ENCODE measurements around the gene ETFA. TPM values are rescaled to one million over a fixed set of nuclear protein-coding genes. Genes with fewer than 3 reads are reported as not detected.

The ETFA gene
- total RNA-seq, 1 experiment from 2014 or later, result 362 TPM

DNA sequence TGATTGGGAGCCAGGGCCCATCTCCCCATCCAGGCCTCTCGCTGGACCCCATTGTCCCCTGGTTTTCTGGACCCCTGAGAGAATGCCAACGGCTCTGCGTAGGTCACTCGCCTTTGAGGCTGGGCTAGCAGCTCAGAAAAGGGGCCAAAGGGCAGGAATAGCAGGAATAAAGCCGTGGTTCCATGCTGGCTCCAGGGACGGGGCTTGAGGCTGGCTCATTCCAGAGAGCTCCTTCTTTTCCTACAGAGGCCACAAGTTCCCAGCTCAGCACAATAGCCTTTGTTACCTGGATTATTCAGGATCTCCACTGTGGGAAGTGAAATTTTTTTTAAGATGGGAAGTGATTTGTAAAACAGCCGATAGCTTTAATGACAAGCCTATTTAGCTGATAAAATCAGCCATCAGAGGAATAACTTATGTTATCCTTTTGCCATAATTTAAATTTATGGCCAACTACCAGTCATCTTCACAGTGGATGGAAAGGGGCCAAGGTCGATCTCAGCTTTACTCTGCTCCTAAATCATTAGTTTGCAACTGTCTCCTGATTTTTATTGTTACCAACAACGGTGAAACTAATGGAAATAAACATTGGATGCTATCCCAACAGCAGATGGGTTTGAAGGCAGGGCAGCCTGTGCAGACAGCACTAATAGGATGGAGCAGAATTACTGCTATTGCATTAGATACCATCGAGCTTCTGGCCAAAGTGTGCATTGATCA is 127.2 kb downstream of the ETFA start:
- Histone ChIP-seq H3K27me3 (no peaks in the 10 kb centered on the region), H3K36me3 (no peaks in the 10 kb centered on the region), H3K9me3 (no peaks in the 10 kb centered on the region; the same call in none of the 2 replicates), H3K4me3 (no peak overlapping the region)
- no peak for DNase-seq

- Histone ChIP-seq H3K4me3 (no peak overlapping the region), H3K27me3 (no peaks in the 10 kb centered on the region), H3K9me3 (no peaks in the 10 kb centered on the region; the same call in none of the 2 replicates), H3K36me3 (no peaks in the 10 kb centered on the region)
- no peak for DNase-seq
Measured at GRCh38 chr15:76181705-76182107, 129.6 kb downstream of the ETFA start.

- H3K9me3 ChIP-seq, result no peaks in the 10 kb centered on the region; the same call in none of the 2 replicates
- no peak for DNase-seq
- H3K4me3 ChIP-seq, result no peak overlapping the region
- H3K27me3 ChIP-seq, result no peaks in the 10 kb centered on the region
- no peaks in the 10 kb centered on the region for H3K36me3 ChIP-seq
Measured at GRCh38 chr15:76180321-76180720, 130.9 kb downstream of the ETFA start.

DNA sequence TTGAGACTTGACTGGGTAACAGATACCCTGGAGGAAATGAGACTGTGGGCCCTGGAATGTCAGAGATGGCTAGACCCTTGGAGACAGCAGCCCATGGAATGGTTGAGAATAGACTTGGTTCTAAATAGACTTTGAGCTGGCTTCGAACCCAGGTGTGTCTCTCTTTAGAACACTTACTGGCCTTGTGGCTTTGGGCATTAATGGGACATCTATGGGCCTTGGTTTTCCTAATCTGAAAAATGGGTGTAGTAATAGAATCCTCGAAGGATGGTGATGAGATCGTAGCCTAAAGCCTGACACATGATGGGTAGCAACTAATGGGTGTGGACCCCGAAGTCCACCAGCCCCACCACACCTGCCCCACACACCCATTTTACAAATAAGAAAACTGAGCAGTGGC is 132.2 kb downstream of the ETFA start:
- Histone ChIP-seq H3K27me3 (no peaks in the 10 kb centered on the region), H3K9me3 (no peaks in the 10 kb centered on the region), H3K4me3 (no peak overlapping the region), H3K36me3 (no peaks in the 10 kb centered on the region)
- DNase-seq, result no peak

DNA sequence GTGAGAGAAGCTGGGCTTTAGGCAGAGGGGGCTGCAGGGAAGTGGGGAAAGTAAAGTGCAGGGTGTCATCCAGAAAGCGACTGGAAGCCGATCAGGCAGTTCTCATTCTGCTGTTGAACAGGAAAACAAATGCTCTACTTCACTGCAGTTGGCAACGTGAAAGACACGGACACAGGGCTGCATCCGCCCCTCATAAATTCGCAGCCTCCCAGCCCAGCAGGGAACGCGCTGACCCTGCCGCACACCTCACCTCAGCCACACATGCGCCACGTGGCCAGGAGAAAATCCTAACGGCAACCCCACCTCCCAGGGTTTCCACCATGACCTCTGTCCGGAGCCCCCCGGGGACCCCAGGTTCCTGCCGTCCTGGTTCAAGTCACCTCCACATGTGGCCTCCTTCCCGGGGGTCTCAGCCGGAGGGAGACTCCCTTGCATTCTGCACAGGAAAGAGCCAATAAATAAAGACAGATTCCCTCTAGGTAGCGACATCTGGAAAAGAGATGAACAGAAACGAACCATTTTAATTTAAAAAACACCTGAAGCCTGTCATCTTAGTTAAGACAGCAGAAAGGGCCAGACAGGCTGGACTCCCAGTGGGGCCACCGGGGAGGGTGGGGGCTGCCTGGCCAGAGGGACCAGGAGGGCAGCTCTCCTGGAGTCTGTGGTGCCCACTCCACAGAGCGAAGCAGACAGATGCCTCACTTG is 132.8 kb downstream of the ETFA start:
- Histone ChIP-seq H3K4me3 (no peak overlapping the region), H3K27me3 (no peaks in the 10 kb centered on the region), H3K36me3 (no peaks in the 10 kb centered on the region), H3K9me3 (no peaks in the 10 kb centered on the region)
- DNase-seq, result no peak

DNA sequence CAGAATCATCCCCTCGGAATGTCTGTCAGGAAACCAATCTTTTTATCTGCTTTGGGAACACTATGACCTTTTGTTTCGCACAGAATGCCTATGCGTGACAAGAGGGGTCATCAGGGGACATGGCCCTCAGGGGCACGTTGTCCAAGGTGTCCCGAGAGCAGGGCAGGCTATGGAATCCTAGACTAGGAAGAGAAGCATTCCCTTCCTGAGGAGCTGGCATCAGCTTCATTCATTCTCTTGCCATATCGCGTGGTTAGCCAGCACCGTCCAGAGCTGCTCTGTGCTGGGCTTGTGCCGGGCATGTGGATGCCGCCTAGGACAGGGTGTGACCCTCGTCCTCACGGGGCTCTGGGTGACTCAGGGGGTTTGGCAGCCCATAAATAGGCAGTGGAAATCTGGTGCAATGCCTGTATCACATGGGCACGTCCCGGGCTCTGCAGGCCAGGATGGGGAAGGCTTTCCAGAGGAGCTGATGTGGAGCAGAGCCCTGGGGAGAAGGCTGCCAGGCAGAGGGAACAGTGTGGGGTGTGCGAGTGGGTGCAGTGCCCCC is 133.7 kb downstream of the ETFA start:
- DNase-seq, result peak; percentile 96
- no peaks in the 10 kb centered on the region for H3K36me3 ChIP-seq
- H3K9me3 ChIP-seq, result no peaks in the 10 kb centered on the region
- H3K27me3 ChIP-seq, result no peaks in the 10 kb centered on the region
- H3K4me3 ChIP-seq, result no peak overlapping the region

- Histone ChIP-seq H3K27me3 (no peaks in the 10 kb centered on the region), H3K9me3 (no peaks in the 10 kb centered on the region), H3K36me3 (no peaks in the 10 kb centered on the region), H3K4me3 (no peak overlapping the region)
- no peak for DNase-seq
Measured at GRCh38 chr15:76176487-76177085, 134.7 kb downstream of the ETFA start.

GRCh38 chr15:76176059-76176458 is 135.2 kb downstream of the ETFA start:
- Histone ChIP-seq H3K36me3 (no peaks in the 10 kb centered on the region), H3K9me3 (no peaks in the 10 kb centered on the region), H3K4me3 (no peak overlapping the region), H3K27me3 (no peaks in the 10 kb centered on the region)
- no peak for DNase-seq

- H3K36me3 ChIP-seq, result no peaks in the 10 kb centered on the region
- no peaks in the 10 kb centered on the region for H3K9me3 ChIP-seq
- no peaks in the 10 kb centered on the region for H3K27me3 ChIP-seq
- DNase-seq, result no peak
- no peak overlapping the region for H3K4me3 ChIP-seq
Measured at GRCh38 chr15:76175442-76175841, 135.8 kb downstream of the ETFA start.

DNA sequence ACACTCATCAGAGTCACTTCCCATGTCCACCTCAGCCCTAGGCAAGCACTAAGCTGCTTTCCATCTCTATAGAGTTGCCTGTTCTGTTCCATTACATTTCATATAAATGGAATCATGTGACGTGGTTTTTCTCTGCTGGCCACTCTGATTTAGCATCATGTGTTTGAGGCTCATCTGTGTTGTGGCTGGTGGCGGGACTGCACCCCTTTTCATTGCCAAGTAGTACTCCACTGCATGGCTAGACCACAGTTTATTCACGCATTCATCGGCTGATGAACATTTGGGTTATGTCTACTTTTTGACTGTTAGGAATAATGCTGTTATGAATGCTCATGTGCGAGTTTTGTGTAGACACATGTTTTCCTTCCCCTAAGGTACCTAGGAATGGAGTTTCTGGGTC is 136.6 kb downstream of the ETFA start:
- no peaks in the 10 kb centered on the region for H3K9me3 ChIP-seq
- no peaks in the 10 kb centered on the region for H3K36me3 ChIP-seq
- no peak for DNase-seq
- no peaks in the 10 kb centered on the region for H3K27me3 ChIP-seq
- no peak overlapping the region for H3K4me3 ChIP-seq

DNA sequence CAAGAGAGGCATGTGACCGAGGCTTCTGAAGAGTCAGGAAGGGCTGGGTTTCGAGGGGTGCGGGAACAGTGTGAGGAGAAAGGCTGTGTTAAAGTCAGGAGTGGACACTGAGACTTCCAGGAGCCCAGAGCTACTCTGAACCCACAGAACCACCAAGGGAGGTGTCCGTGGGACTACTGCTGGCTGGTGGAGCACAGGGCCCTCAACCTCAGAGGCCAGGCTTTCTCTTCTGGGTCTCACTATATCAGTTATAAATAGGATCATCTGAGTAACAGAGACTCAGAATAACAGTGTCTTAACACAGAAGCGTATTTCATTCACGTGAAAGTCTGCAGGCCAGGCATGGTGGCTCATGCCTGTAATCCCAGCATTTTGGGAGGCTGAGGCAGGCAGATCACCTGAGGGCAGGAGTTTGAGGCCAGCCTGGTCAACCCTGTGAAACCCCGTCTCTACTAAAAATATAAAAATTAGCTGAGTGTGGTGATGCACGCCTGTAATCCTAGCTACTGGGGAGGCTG is 137.9 kb downstream of the ETFA start:
- Histone ChIP-seq H3K36me3 (no peaks in the 10 kb centered on the region), H3K9me3 (no peaks in the 10 kb centered on the region), H3K27me3 (no peaks in the 10 kb centered on the region), H3K4me3 (no peak overlapping the region)
- DNase-seq, result no peak

DNA sequence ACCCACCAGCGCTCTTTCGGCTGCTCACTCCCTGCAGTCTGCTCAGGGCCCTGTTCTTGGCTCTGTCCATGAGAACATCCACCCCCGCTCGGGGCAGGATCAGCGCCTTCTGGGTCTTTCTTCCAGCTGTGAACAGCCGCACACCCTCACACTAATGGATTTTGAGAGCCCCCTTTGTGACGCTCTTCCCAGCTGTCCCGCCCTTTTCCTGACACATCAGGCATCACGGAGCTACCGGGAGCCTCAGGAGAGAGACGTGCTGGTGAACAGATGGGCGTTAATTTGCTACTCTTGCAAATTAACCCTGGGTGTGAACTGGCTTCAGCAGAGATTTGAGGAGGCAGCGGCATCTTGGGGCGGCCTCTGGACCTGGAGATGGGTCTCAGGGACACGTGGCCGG is 138.5 kb downstream of the ETFA start:
- DNase-seq, result no peak
- Histone ChIP-seq H3K27me3 (no peaks in the 10 kb centered on the region), H3K36me3 (no peaks in the 10 kb centered on the region), H3K4me3 (no peak overlapping the region), H3K9me3 (no peaks in the 10 kb centered on the region)

GRCh38 chr15:76169911-76170800 is 141.1 kb downstream of the ETFA start:
- Histone ChIP-seq H3K27me3 (no peaks in the 10 kb centered on the region), H3K36me3 (no peaks in the 10 kb centered on the region), H3K9me3 (no peaks in the 10 kb centered on the region), H3K4me3 (no peak overlapping the region)
- DNase-seq, result no peak

DNA sequence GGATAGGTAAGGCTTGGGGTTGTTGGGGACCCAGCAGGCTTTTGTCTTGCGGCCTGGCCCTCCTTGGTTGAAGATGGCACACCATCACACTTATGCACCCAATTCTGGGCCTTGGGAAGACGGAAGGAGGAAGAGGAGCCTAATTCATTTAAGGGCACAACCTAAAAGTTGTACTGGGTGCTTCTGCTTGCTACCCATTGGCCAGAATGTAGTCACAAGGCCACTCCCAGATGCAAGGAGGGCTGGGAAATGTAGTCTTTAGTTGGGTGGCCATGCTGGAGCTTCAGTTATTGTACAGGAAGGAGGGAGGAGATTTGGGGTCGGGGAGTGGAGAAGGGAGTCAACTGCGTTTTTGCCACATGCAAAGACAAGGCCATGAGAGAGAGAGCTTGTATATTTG is 142.3 kb downstream of the ETFA start:
- Histone ChIP-seq H3K27me3 (no peaks in the 10 kb centered on the region), H3K4me3 (no peak overlapping the region), H3K9me3 (no peaks in the 10 kb centered on the region), H3K36me3 (no peaks in the 10 kb centered on the region)
- peak; percentile 32 for DNase-seq

DNA sequence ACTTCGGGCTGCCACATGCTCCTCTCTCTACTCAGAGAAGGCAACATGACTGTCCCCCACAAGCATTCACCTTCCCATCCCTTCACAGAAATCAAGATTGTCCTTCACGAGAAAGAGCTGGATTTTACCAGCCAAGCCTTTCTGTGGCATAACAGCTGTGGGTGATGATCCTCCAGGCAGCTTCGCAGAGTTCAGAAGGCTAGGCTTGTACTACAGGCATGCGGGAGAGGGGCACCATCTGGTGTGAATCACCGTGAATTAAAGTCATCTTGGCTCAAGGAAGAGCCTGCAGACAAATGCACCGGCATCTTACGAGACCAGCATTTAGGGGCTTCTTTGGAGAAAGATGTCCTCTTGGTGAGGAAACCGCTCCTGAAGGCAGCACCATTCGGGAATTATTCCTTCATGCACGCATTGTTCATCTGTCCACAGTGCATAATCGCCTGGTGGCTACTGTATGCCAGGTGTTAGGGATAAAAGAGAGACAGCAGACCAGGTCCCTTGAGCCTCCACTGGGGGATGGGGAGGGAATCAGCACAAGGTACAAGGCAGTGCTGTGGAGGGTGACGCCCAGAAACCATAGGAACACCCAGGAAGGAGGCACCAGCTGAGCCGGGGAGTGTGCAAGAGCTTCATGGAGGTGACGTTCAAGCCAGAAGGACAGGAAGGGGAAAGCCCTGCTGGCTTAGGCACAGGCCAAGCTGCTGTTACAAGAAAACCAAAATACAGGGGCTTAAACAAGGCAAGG is 142.9 kb downstream of the ETFA start:
- Histone ChIP-seq H3K9me3 (no peaks in the 10 kb centered on the region), H3K36me3 (no peaks in the 10 kb centered on the region), H3K4me3 (no peak overlapping the region), H3K27me3 (no peaks in the 10 kb centered on the region)
- DNase-seq, result peak; percentile 33

DNA sequence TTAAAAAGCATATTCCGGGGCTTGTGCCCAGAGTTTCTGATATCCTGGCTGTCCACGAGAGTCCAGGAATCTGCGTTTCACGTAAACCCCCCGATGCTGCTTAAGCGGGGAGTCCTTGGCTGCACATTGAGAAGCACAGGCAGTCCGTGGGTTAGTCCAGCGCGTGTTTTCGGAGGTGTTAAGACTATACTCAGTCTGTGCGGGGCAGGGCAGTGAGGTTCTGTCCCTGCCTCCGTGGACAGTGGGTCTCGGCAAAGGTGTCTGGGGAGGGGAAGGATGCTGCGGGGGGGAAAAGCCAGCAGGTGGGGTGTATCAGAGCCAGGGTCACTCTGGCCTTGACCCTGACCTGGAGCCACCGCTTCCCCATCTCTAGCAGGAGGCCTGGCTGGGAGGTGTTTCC is 145.3 kb downstream of the ETFA start:
- no peaks in the 10 kb centered on the region for H3K36me3 ChIP-seq
- H3K4me3 ChIP-seq, result no peak overlapping the region
- no peaks in the 10 kb centered on the region for H3K27me3 ChIP-seq
- DNase-seq, result no peak
- H3K9me3 ChIP-seq, result no peaks in the 10 kb centered on the region
